GM19468 (cell line): ENCODE results near the gene ACVR1.

ENCODE experiments used
- ATAC-seq: cut with Tn5 transposase; IDR thresholded peaks from one replicate; pipeline ENCODE4 v1.9.1; 2021; ENCODE audit warnings: mild to moderate bottlenecking, moderate library complexity, moderate number of reproducible peaks; ENCODE audit not compliant: unreplicated experiment; ENCODE audit errors: extremely low read depth

Gene ACVR1

DNA sequence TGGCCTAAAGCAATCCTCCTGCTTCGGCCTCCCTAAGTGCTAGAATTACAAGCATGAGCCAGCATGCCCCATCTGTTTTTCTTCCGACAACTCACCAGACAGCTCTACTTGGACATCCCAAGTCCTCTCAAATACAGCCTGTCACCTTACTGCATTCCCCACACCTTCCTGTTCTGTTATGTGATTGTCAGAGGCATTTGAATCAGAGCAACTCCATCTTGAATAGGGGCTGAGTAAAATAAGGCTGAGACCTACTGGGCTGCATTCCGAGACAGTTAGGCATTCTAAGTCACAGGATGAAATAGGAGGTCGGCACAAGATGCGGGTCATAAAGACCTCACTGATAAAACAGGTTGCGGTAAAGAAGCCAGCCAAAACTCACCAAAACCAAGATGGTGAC is 17.3 kb downstream of the ACVR1 start:
- no peak for ATAC-seq

DNA sequence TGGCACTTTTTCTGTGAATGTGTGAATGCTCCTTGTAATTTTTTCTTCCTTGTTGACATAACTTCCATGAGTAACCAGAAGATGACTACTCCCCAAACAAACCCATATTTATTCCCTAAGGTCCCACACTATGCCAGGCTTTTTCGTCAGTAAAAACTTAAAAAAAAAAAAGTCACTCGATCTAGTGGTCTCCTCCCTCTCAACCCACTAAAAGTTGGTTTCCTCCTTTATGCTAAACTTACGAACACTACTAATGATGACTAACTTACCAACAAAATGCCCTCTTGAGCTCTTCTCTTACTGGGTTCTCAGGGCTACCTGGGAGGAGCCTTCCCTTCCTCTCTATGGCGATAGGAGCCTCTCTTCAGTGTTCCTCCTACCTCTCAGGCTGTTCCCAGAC is 18.2 kb downstream of the ACVR1 start:
- ATAC-seq: no peak

DNA sequence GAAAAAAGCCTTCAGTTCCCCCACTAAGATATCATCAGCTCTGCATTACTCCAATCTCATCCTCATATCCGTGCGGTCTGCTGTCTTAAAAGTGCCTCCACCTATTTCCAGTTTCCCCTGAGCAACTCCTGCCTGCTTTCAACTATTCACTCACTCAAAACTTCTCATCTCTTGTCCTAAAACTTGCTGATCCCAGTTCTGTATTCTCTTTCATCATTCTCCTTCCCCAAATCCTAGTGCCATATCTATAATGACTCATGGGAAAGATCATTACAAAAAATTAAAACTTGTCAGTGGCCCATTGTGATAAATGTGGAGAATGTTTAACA is 20.0 kb downstream of the ACVR1 start:
- ATAC-seq: no peak

DNA sequence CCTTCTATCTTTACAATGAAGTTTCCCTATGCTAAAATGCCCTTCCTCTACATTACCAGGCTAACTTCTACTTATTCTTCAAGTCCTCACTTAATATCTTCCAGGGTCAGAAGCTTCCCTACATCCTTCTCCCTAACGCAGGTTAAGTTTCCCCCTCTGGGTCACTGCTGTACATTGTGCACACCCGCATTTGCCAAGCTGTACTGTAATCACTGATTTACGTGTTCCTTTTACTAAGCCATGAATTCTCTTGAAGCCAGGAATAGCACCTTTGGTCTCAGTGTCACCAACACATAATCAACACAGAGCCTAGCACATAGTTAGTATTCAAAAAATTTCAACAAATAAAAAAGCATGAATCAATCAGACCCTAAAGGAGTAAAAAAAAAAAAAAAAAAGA is 22.3 kb downstream of the ACVR1 start:
- no peak for ATAC-seq

DNA sequence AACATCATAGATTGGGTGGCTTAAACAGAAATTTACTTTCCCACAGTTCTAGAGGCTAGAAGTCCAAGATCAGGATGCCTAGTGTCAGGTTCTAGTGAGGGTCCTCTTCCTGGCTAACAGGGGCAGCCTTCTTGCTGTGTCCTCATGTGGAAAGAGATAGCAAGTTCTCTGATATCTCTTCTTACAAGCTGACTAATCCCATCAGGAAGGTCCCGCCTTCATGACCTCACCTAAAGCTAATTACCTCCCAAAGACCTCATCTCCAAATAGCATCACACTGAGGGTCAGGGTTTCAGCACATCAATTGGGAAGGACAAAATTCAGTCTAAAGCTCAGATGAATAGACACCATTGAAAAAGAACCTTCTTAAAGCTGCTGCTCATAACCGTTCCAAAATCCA is 22.9 kb downstream of the ACVR1 start:
- no peak for ATAC-seq

DNA sequence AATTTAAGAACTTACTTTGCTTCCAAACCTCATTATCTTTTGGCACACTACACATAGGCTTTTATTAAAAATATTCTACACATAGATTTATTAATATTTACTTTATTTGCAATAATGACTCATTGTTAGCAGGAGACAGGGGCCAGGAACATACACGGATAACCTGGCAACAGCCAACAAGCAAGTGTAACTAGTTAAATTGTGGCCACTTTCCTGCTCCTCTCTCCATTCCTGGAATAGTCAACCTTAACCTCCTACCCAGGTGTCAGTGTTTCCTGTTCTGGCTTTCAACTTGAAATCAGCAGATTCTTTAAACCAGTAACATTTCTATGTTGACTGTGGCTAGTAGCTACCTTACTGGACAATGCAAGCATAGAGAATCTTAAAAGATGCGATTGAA is 26.5 kb downstream of the ACVR1 start:
- no peak for ATAC-seq

DNA sequence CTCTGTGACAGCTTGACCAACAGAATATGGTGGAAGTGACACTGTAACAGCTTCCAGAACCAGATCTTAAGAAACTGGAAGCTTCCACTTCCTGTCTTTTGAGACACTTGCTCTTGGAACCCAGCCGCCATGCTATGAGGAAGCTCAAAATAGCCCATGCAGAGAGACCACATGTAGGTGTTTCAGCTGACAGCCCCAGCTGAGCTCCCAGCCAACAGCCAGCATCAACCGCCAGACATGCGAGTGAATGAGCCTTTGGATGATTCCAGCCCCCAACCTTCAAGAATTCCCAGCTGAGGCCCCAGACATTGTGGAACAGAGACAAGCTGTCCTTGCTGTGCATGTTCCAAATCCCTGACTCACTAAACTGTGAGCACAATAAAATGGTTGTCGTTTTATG is 27.9 kb downstream of the ACVR1 start:
- no peak for ATAC-seq

DNA sequence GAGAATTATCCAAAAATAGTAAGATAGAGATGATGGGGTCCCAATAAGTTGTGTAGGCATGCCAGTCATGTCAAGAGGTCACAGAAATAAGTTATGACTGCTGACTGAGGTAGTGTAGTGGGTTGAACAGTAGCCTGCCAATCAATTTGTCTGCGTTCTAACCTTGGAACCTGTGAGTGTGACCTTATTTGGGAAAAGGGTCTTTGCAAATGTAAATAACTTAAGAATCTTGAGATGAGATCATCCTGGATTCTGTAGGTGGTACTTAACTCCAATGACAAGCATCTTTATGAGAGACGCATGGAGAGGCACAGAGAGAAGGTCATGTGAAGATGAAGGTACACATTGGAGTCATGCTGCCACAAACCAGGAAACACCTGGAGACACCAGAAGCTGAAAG is 31.0 kb downstream of the ACVR1 start:
- no peak for ATAC-seq

DNA sequence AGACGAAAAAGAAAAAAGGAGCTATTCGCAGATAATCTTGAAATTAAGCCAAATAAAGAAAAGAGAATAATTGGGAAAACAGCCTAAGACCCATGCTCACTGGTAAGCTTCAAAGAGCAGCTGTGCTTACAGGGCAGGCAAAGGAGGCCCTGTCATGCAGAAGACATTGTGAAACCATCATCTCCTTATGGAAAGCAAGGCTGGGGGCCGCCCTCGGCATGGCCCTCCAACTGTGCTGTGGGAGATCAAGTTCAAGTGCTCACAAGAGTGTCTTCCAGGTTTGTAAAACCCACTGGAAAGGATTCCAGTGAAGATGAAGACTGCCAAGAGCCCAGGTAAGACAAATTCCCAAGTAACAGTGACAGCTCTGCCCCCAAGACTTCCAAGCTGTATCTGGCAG is 32.2 kb downstream of the ACVR1 start:
- no peak for ATAC-seq

DNA sequence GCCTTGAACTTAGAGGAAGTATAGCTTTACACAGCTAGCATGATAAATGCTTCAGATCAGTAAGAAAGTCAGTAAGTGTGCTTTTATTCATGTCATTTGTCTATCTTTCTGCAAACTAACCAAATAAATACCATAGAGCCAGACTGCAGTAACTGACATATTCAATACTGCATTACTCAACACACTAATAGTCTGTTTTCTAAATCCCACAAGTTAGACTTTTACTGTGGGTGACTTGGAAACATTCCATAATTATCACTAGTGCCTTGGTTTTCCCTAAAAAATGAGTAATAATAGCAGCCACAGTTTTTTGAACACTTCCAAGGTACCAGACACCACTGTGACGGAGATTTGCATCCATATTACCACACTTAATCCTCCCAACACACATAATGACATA is 33.0 kb downstream of the ACVR1 start:
- ATAC-seq: no peak

DNA sequence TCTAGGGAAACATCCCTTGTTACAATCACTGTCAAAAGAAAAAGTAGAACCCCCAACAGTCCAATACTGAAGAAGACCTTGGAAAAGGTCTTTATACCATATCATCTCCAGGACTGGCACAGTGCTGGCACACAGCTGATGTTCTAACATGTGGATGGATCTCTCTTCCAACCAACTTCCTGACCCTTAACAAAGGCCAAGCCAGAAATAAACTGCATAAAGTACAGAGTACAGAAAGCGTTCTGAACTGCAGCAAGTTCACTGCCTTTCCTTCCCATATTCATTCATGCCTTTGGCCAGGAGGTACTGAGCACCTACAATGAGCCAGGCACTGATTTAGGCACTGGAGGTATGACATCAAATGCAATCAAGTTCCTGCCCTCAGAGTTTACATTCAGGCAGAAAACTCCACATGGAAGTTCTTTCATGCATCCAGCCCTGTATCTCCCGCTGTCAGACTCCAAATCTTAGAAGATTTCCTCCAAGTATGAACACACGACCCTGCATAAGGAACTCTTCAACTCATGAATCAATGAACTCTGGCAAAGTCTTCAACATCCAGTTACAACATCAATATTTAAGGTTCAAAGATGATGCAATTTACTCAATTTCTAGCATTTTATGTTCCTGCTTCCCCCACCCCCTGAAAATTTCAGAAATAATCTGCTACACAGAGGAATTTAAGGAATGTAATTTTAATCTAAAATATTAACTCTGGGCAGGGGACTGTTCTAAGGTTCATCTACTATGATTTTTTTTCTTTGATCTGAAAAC is 33.8 kb downstream of the ACVR1 start:
- ATAC-seq: no peak

DNA sequence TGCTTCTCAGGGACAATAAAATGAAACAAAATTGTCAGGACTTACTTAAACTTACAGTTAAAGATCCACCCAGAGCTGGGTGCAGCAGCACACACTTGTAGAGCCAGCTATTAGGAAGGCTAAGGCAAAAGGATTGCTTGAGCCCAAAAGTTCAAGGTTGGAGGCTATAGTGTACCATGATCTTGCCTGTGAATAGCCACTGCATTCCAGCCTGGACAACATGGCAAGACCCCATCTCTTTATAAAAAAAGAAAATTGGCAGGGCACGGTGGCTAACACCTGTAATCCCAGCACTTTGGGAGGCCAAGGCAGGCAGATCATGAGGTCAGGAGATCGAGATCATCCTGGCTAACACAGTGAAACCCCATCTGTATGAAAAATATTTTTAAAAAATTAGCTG is 34.6 kb downstream of the ACVR1 start:
- ATAC-seq: no peak

DNA sequence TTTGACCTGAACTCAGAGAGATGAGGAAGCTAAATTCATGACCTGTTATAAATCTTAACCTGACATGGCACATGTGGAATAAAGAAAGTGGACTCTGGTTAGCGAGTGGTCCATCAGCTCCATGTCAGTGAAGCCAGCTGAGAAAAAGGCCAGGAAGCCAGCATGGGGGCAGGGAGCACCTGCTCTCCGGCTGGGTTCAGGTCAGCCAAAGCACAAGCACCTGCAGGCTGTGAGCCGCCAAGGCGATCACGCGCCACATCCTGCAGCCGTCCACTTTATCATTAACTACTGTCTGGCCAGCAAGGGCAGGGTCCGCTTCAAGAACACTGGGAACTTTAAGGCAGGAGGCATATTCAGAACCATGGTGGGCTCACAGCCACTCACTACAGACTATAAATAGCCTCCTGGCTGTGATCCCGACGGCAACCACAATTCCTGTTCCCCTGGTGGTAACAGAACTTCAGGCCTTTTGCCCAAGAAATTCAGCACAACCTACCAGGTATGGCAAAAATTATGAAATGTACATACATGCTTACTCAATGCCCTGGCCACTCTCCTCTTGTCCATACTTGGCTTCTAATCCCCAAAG is 35.5 kb downstream of the ACVR1 start:
- ATAC-seq: no peak

DNA sequence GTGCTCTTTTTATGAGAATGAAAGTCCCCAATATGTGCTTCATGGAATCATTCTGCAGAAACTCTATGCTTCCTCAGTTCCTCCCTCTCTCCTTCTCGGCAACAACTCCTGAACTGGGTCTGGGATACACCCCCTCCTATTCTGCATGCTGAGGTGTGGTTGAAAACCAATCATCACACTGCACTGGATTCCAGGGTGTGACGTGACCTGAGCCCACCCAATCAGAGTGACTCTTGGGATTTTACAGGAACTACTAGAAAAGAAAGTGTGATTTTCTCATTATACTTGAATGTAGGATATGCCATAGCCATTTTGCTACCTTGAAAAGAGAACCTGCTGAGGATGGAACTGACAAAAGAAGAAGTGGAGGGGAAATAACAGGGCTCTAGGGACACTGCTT is 36.3 kb downstream of the ACVR1 start:
- ATAC-seq: no peak

DNA sequence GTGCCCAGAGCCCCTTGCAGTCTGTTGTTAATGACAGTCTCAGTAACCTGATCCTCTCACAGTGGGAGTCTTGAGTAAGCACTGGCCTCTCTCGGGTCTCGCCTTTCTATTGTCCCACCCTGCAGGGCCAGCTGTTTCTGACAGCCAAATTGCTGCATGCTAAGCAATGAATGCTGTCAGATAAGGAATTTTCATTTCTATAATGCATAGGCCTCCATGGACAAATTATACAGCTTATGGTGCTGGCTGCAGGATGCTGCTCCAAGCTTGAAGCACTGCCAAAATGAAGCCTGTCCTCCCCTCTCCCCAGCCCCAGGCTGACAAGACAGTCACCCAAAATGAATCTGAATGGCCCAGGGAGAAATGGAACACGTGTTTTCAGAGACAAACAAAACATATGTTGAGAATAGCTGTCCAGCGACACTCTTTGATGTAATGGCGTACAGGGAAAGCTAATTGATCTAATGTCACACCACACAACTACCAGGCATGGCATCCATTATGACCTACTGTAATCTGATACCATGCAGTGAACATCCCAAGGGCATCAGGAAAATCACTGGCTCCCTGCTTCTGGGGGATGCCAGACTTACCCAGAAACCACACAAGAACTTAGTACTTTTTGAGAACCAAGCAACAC is 36.8 kb downstream of the ACVR1 start:
- ATAC-seq: no peak

DNA sequence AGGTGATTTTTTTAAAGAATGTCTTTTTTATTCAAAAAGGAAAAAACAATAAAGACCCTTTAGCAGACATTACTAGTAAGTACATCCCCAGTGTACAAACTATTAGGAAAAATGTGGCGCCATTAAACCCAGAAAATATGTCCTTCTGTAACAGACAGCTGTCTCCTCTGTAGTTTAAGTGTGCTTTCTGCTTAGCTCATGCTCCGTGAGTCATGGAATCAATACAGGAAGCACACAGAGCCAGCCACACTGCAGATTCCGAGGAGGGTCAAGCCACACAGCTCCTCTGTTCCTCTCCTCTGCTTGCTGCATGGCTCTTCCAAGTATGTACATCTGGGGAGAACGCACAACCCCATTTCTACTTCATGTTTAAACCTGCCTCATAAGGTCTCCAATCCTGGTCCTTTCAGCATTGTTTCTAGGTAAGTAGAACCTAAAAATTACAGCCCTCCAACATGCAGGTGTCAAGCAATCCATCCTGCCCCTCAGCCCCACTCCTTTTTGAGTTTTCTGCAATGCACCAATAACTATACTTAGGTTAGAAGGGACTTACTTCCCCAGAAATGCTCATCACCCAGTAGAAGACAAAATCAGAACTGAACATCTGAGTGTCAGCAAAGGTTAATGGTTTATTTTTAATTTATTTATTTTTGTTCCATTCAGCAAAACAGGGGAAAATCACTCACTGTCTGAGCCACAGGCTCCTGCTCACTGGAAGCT is 37.5 kb downstream of the ACVR1 start:
- ATAC-seq: no peak

DNA sequence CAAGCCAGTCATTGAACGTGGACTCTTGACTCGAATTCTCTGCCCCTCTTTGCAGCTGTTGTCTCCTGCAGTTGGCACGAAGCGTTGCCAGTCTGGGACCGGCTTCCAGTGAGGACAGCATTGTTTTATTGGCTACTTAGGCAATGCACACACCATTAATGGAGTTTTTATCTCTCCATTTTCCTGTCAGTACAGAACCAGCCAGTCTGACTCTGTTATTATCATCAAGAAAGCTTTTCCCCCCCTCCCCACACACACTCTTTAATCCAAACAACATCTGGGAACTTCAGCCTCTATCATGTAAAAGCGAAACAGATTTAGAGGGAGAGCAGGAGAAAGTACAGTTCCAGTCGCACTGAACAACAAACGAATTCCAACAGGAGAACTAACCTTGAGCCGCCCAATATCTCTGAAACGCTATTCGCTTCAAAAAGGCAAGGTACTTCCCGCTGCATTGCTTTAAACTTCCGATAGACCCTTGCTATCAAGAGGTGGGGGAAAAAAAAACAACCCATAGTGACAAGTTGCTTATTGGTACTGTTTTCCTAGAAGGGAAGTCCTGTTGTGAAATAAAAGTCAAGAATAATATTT is 38.2 kb downstream of the ACVR1 start:
- no peak for ATAC-seq

DNA sequence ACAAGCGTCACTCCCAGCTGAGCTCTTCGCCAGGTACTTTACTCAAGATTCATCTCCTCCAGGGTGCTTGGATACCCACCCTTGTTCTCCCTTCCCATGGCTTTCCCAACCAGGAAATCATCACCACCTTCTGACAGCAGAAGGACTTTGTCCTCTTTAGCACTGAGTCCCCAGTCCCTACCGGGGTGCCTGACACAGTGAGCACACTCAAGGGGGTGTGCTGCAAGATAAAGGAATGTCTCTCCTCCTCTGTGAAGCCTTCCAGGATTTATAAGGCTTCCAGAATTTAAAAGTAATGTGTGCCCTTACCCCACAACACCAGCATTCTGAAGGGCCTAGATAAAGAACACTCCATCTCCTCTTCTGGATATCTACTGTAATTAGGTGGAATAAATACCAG is 39.6 kb downstream of the ACVR1 start:
- no peak for ATAC-seq

DNA sequence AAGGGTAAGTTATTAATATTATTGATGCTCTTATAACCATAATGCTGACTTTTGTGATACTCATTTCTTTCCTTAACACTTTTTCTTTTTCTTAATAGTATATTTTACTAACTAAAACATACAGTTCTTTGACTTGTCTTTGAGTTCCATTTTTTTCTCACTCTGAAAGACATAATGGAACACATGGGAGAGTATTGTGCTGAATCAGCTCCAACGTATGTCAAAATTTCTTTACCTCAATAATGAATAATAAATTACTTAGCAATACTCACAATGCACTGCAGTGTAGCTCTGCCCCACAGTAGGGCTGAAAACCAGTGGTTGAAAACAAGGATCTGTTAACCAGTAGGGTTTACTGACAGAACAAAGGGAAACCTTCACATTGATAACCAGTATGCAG is 40.7 kb downstream of the ACVR1 start:
- ATAC-seq: no peak

DNA sequence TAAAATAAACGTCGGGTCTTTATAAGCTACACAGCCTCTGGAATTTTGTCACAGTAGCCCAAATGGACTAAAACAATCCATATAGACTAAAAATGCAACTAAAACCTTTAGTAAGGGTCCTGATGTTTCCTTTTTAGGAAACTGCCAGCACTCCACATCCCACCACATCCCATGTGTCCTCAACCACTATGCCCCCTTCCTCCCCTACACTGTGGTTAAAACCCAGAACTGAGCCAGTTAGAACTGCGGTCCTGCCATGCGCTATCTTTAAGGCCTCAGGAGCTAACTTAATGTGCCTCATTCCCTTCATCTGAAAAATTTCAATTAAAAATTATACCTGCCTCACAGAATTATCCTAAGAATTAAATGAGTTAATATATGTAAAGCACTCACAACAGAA is 41.1 kb downstream of the ACVR1 start:
- no peak for ATAC-seq

DNA sequence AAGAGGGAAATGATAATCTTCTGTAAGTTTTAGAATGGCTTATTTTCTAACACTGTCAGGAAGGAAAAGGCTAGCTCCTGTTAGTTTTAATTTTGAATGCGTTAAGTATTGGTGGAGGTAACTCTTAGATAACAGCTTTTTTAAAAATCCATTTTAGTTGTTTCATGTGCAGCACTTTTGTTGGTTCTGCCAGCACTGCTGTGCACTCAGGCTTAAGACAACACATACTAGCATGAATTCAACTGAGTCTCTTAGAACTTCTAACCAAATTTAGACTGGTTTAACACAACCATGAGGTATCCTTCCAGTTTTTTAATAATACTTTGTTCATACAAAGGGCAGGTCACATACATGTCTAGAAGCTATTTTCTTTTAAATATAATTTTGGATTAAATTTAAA is 42.4 kb downstream of the ACVR1 start:
- no peak for ATAC-seq
